IPS-NIHi7 (cell line): ENCODE data around the gene C1RL.

Experiments used
- DNase-seq: peaks from one replicate; pipeline ENCODE4 v3.0.0; 2012; ENCODE audit warnings: mixed read lengths; ENCODE audit errors: extremely low spot score

Gene C1RL, protein sequence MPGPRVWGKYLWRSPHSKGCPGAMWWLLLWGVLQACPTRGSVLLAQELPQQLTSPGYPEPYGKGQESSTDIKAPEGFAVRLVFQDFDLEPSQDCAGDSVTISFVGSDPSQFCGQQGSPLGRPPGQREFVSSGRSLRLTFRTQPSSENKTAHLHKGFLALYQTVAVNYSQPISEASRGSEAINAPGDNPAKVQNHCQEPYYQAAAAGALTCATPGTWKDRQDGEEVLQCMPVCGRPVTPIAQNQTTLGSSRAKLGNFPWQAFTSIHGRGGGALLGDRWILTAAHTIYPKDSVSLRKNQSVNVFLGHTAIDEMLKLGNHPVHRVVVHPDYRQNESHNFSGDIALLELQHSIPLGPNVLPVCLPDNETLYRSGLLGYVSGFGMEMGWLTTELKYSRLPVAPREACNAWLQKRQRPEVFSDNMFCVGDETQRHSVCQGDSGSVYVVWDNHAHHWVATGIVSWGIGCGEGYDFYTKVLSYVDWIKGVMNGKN

GRCh38 chr12:7108796-7109571 lies at the start of gene C1RL:
Gene C1RL, minus strand, starts transcription at chr12:7109214. Its CDS starts 34 bp downstream, at chr12:7109180.
- DNase-seq, result peak; percentile 82

DNA sequence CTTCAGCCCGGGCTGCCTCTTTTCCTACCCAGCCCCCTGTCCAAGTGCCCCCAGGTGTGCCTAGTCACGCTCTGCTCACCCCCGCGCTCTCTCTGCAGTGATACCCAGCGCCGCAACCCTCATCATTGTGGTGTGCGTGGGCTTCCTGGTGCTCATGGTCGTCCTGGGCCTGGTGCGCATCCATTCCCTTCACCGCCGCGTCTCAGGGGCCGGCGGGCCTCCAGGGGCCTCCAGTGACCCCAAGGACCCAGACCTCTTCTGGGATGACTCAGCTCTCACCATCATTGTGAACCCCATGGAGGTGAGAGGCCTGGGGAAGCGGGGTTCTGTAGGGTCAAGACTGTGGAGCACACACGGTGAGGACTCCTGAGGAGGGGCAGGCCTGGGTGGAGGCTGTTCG lies 48.4 kb upstream of the C1RL start:
- DNase-seq, result no peak

GRCh38 chr12:7156259-7157197 lies 47.5 kb upstream of the C1RL start:
- DNase-seq, result no peak

DNA sequence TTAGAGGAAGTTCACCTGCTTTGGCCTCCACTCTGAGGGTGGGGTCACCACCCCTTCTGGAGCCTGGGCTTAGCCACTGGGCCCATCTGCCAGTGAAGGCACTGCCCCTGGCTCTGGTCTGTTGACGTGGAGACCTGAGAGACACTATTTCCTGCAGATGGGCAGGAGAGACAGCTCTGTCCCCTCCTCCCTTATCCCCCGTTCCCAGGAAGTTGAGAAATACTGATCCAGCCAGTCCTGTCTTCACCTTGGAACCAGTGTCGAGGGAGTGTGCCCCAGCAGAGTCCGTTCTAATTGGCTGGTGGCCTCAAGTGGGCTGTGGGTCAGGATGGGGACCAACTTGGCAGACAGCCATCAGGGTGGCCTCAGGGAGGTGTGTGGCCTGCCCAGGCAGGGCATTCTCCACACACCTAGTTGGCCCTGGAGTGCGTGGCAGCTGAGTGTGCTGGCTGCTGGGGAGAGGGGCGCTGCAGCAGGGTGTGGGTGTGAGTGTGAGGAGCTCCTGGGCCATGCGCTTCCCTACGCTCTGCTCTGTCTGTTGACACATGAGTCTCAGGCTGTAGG lies 46.5 kb upstream of the C1RL start:
- DNase-seq, result no peak

- no peak for DNase-seq
Observed at GRCh38 chr12:7154901-7155470, 46.0 kb upstream of the C1RL start.

DNA sequence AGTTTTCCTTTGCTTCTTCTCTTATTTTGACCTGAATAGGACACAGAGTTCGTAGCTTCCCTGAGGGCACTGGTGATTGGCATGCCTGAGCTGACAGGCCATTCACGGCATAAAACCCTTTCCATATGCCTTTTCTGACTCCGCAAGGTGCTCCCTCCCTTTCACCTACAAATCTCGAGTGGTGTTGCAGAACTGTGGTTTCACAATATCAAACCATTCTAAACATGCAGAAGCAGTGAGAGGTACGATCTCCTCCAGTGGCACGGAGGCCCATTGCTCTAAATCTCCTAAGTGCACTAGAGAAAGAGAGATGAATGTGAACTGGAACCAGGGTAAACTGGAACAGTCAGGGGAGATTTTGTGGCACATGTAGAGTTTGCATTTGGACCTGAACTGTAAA lies 45.0 kb upstream of the C1RL start:
- no peak for DNase-seq

GRCh38 chr12:7152818-7153217 lies 43.8 kb upstream of the C1RL start:
- no peak for DNase-seq

DNA sequence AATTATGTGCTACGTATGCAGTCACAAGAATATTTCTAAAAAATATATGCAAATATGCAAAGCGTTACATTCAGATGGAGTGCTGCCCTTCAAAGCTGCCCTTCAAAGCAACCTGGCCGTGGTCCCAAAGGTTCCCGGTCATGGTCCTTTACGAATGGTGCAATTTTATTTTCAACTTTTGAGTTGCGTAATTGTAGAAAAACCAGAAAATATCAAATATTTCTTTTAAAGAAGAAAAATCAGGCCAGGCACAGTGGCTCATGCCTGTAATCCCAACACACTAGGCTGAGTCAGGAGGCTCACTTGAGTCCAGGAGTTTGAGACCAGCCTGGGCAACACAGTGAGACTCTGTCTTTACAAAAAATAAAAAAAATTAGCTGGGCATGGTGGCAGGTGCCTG lies 42.5 kb upstream of the C1RL start:
- DNase-seq, result no peak

- no peak for DNase-seq
Observed at GRCh38 chr12:7150841-7151240, 41.8 kb upstream of the C1RL start.

- no peak for DNase-seq
Observed at GRCh38 chr12:7150356-7150755, 41.3 kb upstream of the C1RL start.

DNA sequence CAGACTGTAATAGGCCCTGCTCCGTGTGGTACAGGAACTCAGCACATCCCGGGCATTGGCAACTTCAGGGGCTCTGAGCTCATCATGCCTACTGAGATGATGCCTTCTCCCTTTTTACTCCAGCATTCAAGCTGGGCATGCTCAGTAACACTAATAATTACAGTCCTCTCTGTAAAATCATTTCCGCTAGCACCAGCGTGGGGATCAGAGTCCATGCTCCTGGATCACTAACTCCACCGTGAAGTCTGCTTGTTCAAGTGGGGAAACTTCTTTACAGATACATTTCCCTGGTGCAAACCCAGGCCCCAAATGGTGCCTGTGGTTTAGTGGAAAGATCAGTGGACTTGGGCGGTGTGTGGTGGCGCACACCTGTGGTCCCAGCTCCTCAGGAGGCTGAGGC lies 37.9 kb upstream of the C1RL start:
- DNase-seq, result no peak

- DNase-seq, result no peak
Observed at GRCh38 chr12:7146228-7146627, 37.2 kb upstream of the C1RL start.

DNA sequence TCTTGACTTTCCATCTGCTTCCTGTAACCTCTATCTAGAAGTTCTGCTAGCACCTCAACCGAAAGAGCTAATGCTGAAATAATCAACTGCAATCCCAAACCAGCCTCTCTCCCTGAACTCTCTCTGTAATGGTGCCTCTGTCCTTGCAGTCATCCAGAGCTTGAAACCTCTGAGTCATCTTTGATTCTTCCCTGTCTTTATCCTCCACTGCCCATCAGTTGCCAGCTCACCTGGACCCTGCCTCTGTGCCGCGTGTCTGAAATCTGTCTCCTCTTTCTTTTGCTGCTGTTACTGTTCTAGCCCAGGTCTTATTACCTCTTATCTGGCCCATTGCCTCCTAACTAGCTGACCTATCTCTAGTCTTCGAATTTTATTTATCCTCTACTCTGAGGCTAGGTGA lies 36.7 kb upstream of the C1RL start:
- no peak for DNase-seq

DNA sequence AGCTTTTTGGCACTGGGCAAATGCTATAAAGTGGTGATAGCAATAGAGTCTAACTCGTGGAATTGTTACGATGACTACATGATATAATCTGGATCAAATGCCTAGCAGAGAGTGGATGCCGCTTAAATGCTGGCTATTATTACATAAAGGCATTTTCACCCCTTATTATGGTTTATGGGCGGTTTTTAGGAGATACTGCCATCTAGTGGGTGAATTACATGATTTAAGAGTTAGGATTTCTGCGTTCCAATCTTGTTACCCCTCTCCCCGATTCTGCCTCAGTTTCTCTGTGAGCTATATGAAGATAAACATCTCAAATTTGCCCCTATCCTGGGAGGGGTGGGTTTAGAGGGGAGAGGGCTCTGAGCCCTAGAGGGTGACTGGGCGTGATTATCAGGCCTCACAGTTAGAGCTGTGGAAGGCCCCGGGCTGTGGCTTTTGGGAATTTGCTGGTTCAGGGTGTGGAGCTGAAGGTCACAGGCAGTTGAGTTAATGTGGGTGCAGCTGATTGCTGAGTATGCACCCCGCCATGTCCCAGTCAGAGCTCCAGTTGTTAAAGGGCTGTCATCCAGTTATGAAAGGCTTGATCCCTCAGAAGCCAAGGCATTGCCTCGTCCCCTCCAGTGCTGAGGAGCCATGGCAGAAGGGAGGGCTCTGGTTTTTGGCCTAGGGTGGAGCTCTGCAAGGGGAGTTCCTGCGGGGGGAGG lies 35.6 kb upstream of the C1RL start:
- DNase-seq, result peak; percentile 46

- DNase-seq, result no peak
Observed at GRCh38 chr12:7143564-7143963, 34.5 kb upstream of the C1RL start.

- DNase-seq, result no peak
Observed at GRCh38 chr12:7142809-7143465, 33.9 kb upstream of the C1RL start.

DNA sequence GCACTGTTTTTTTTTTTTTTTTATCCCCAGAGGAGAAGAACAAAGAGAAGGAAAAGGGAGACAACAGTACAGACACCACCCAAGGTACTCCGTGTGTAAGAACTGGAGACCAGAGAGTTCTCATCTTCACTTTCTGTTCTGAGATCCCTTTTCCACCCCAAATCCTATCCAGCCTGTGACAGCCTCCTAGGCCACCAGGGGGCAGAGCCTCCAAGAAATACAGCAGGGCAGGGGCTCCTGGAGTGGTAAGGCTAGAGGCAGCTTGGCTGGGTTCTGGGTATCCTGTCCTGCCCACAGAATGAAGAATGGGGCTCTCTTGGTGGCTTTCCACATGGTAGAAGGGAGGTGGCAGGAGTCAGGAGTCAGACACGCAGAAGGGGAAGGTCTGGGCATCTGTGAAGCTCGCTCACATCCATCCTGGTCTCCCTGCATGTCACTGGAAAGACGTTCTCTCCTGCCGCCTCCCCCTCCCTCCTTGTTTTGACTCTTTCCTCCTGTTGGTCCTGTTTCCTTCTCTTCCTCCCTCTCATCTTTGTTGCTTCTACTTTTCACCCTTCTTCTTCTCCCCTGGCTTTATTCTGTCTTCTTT lies 33.1 kb upstream of the C1RL start:
- DNase-seq, result peak; percentile 86

DNA sequence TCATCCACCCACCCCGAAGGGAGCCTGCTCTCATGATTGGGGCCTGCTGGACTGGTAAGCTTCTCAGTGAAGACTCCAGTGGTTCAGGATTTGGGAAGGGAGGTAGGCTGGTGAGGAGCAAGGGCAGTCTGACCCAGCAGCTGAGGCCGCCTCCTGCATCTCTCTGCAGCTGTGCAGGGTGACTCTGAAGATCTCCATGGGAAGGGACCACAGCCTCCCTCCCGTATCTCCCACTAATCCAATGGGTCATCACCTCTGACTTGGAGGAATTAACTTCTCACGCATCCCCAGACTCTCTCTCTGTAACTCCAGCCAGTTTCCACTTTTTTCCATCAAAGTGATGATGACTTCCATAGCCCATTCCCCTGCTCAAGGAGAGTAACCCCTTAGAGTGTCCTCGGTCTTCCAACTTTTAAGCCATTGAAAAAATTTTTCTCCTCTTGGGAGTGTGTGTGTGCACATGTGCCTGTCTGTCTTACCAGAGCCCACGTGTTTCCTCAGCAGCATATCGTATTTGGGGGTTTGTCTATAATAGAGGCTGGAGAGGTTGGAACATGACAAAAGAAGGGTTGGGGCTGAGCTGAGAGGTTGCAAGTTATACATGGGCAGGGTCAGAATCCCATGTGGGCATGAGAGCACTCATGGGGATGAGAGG lies 32.5 kb upstream of the C1RL start:
- no peak for DNase-seq

DNA sequence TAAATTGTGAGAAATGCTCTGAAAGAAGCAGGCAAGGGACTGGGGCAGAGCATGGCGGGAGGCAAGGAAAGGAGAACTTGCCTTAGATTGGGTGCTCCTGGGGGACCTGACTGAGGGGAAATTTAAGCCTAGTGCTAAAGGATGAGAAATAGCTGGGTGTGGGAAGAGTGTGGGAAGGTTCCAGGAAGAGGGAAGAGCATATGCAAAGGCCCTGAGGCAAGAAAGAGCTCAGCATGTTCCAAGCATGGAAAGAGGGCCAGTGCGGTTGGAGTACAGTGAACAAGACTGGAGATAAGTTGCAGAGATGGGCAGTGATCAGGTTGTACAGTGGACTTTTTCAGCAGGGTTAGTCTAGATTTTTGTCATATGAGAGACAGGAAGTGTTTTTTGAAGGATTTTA lies 30.2 kb upstream of the C1RL start:
- DNase-seq, result no peak
